ENCODE data around the gene MRE11. TPM values are rescaled to one million over a fixed set of nuclear protein-coding genes. Genes with fewer than 3 reads are reported as not detected.
"Not testable (repeated sequence)": the region's sequence is repeated elsewhere in the genome, so short reads cannot be mapped to it uniquely, and the experiment has no call there.

MRE11 gene
- total RNA-seq, 4 donors from 2014 or later, result 9.0 to 18.3 (median 12.1) TPM

- Histone ChIP-seq H3K36me3 (no peaks in the 10 kb centered on the region), H3K9me3 (no peaks in the 10 kb centered on the region), H3K4me1 (peaks cover 8 to 16% (median 10%) of the 10 kb centered on the region in 3 donors), H3K4me3 (no peak overlapping the region), H3K27me3 (peaks cover 4 to 54% (median 10%) of the 10 kb centered on the region in 4 donors), H3K27ac (no peak overlapping the region)
- 73 to 75% methylated on average over 5 of the region's 5 CpGs for WGBS, 2 donors
- DNase-seq, result no peak
- intact Hi-C loops (cut with DNase I), result no loop called here
- TF ChIP-seq POLR2A (IDR thresholded peaks at IDR 0.05), result no peak
- no peak for TF ChIP-seq CTCF (IDR thresholded peaks at IDR 0.05)
Observed at GRCh38 chr11:94398101-94398500, 95.5 kb downstream of the MRE11 start.

- WGBS, 2 donors, result 94 to 98% methylated on average over 5 of the region's 5 CpGs
- DNase-seq, result no peak
- Histone ChIP-seq H3K9me3 (no peaks in the 10 kb centered on the region), H3K27me3 (peaks cover 0 to 36% (median 9%) of the 10 kb centered on the region in 4 donors), H3K27ac (no peak overlapping the region), H3K36me3 (no peaks in the 10 kb centered on the region), H3K4me1 (peaks cover 4 to 8% (median 5%) of the 10 kb centered on the region in 3 donors), H3K4me3 (no peak overlapping the region)
- no peak for TF ChIP-seq CTCF (IDR thresholded peaks at IDR 0.05)
- TF ChIP-seq POLR2A (IDR thresholded peaks at IDR 0.05), result no peak
- intact Hi-C loops (cut with DNase I), result no loop called here
Observed at GRCh38 chr11:94396282-94396681, 97.4 kb downstream of the MRE11 start.

GRCh38 chr11:94391937-94392336 lies 101.7 kb downstream of the MRE11 start:
- H3K9me3 ChIP-seq; intact Hi-C loops (cut with DNase I); H3K4me1 ChIP-seq; H3K4me3 ChIP-seq; H3K36me3 ChIP-seq; H3K27ac ChIP-seq; DNase-seq; H3K27me3 ChIP-seq: not testable (repeated sequence)
- 78 to 88% methylated on average over 4 of the region's 4 CpGs for WGBS, 2 donors

GRCh38 chr11:94379613-94380012 lies 114.0 kb downstream of the MRE11 start:
- Histone ChIP-seq H3K9me3 (no peaks in the 10 kb centered on the region), H3K4me1 (no peaks in the 10 kb centered on the region), H3K27ac (no peak overlapping the region), H3K36me3 (no peaks in the 10 kb centered on the region), H3K27me3 (no peaks in the 10 kb centered on the region), H3K4me3 (no peak overlapping the region)
- TF ChIP-seq POLR2A (IDR thresholded peaks at IDR 0.05) (no peak), CTCF (IDR thresholded peaks at IDR 0.05) (no peak)
- 70 to 83% methylated on average over 5 of the region's 5 CpGs for WGBS, 2 donors
- intact Hi-C loops (cut with DNase I), result no loop called here
- no peak for DNase-seq

DNA sequence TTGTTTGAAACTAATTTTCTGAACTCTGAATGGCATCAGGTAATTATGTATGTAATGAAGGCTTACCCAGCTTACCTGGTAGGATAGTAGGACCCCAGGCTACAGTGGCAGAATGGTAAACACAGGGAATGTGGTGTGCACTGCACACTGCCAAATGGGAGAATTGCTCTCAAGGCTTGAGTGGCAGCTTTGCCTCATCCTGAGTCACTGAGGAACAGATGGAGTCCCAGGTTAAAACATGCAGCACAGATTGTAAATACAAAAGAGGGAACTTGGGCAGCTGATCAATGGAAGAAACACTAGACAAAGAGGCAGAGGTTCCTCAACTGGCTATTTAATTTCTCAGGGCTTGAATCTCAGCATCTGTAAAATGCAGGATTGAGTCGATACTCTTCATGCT lies 116.8 kb downstream of the MRE11 start:
- Histone ChIP-seq H3K9me3 (no peaks in the 10 kb centered on the region), H3K27me3 (no peaks in the 10 kb centered on the region), H3K36me3 (no peaks in the 10 kb centered on the region), H3K4me3 (no peak overlapping the region), H3K4me1 (no peaks in the 10 kb centered on the region), H3K27ac (no peak overlapping the region)
- DNase-seq, result no peak
- intact Hi-C loops (cut with DNase I), result no loop called here
- WGBS, 2 donors, result 67 to 81% methylated on average over 1 of the region's 1 CpG
- TF ChIP-seq POLR2A (IDR thresholded peaks at IDR 0.05) (no peak), CTCF (IDR thresholded peaks at IDR 0.05) (no peak)

- WGBS, 2 donors, result 48% methylated on average over 6 of the region's 6 CpGs; no CpG with 5 or more reads in 1 of the 2 donors
Observed at GRCh38 chr11:94370576-94370975, 123.1 kb downstream of the MRE11 start.

More at GRCh38 chr11:94370576-94370975, 123.1 kb downstream of the MRE11 start:
- DNase-seq; H3K9me3 ChIP-seq; intact Hi-C loops (cut with DNase I); H3K27ac ChIP-seq; H3K36me3 ChIP-seq; H3K4me3 ChIP-seq; H3K27me3 ChIP-seq; H3K4me1 ChIP-seq: not testable (repeated sequence)

Small RNA genes within 50 kb of the gene (small RNA-seq; reads per million reads assigned to genes)
- gene MIR548L, result 0 to 0.53 (median 0.11) reads per million in 4 donors

Other genes with a start within 250 kb of the MRE11 start
- gene IZUMO1R, start 189.3 kb downstream of the MRE11 start, total RNA-seq, result not detected
- gene GPR83, start 92.4 kb downstream of the MRE11 start, total RNA-seq, result not detected
- 10 to 100 TPM in 3 of 4 donors, 1 to 10 TPM in 1; 6.0 to 19.3 (median 11.4) TPM for gene ANKRD49, start 140 bp upstream of the MRE11 start, total RNA-seq
- not detected for gene C11orf97, start 18.6 kb upstream of the MRE11 start, total RNA-seq
- gene FUT4, start 50.1 kb upstream of the MRE11 start, total RNA-seq, result 1 to 10 TPM; 1.4 to 6.1 (median 1.8) TPM
- 1 to 10 TPM in 2 of 4 donors, under 1 TPM in 2; 0.18 to 3.1 (median 2.0) TPM for gene PIWIL4, start 73.5 kb upstream of the MRE11 start, total RNA-seq